Loucy (cell line): ENCODE measurements around the gene SEC16A.

ENCODE experiments used
- H2AFZ ChIP-seq: fragments of 200-600 bp; sonication (generic); 2 replicates; pipeline ENCODE4 v1.6.0; 2016; ENCODE audit warnings: antibody characterized with exemption, mild to moderate bottlenecking, low read length, moderate library complexity
- H3F3A ChIP-seq: fragments of 200-600 bp; 2 replicates; pipeline ENCODE4 v1.6.0; 2016; ENCODE audit warnings: antibody characterized with exemption, low read depth, mild to moderate bottlenecking
- H3K27me3 ChIP-seq: fragments of 200-600 bp; sonication (generic); 2 replicates; pipeline ENCODE4 v1.6.1; 2014; ENCODE audit warnings: low read length, mild to moderate bottlenecking; ENCODE audit not compliant: insufficient read depth, poor library complexity, severe bottlenecking
- H3K36me3 ChIP-seq: fragments of 200-600 bp; sonication (generic); 2 replicates; pipeline ENCODE4 v1.6.1; 2016; ENCODE audit warnings: low read length; ENCODE audit not compliant: insufficient read depth
- H3K4me1 ChIP-seq: fragments of 200-600 bp; sonication (generic); 2 replicates; pipeline ENCODE4 v1.5.1; 2014; ENCODE audit warnings: low read length, mild to moderate bottlenecking; ENCODE audit not compliant: insufficient read depth, poor library complexity, severe bottlenecking
- H3K4me2 ChIP-seq: fragments of 200-600 bp; sonication (generic); 2 replicates; pipeline ENCODE4 v1.6.0; 2014; ENCODE audit warnings: antibody characterized with exemption, low read length, low read depth, mild to moderate bottlenecking; ENCODE audit not compliant: poor library complexity, severe bottlenecking
- H3K4me3 ChIP-seq: fragments of 200-600 bp; sonication (generic); 2 replicates; pipeline ENCODE4 v1.5.1; 2014; ENCODE audit warnings: low read length, mild to moderate bottlenecking, mixed read lengths; ENCODE audit not compliant: poor library complexity, severe bottlenecking
- H3K79me2 ChIP-seq: fragments of 200-600 bp; sonication (generic); 2 replicates; pipeline ENCODE4 v1.6.1; 2014; ENCODE audit warnings: low read length; ENCODE audit not compliant: insufficient read depth
- H3K9ac ChIP-seq: fragments of 200-600 bp; sonication (generic); 2 replicates; pipeline ENCODE4 v1.6.0; 2014; ENCODE audit warnings: mild to moderate bottlenecking, low read depth, low read length, moderate library complexity; ENCODE audit not compliant: poor library complexity, severe bottlenecking
- H3K9me2 ChIP-seq: fragments of 200-600 bp; sonication (generic); replicated peaks from 2 replicates; pipeline ENCODE4 v1.6.1; 2016; ENCODE audit warnings: low read depth, low read length, mixed read lengths
- H3K9me3 ChIP-seq: fragments of 200-600 bp; sonication (generic); 2 replicates; pipeline ENCODE4 v1.6.1; 2014; ENCODE audit warnings: mild to moderate bottlenecking, antibody characterized with exemption, low read length, low read depth; ENCODE audit not compliant: insufficient read depth
- H4K20me1 ChIP-seq: fragments of 200-600 bp; sonication (generic); 2 replicates; pipeline ENCODE4 v1.6.0; 2014; ENCODE audit warnings: antibody characterized with exemption, low read length, mild to moderate bottlenecking; ENCODE audit not compliant: insufficient read depth, poor library complexity, severe bottlenecking
- EZH2phosphoT487 ChIP-seq: fragments of 200-600 bp; IDR thresholded peaks from 2 replicates; pipeline ENCODE4 v1.6.1; 2018; ENCODE audit warnings: antibody characterized with exemption, mild to moderate bottlenecking, moderate library complexity, borderline replicate concordance
- TF ChIP-seq, protein P1 (sequence below): fragments of 200-600 bp; sonication (generic); conservative IDR thresholded peaks from 2 replicates; pipeline ENCODE4 v1.5.1; 2014; ENCODE audit warnings: mild to moderate bottlenecking, antibody characterized with exemption, low read length

SEC16A gene

DNA sequence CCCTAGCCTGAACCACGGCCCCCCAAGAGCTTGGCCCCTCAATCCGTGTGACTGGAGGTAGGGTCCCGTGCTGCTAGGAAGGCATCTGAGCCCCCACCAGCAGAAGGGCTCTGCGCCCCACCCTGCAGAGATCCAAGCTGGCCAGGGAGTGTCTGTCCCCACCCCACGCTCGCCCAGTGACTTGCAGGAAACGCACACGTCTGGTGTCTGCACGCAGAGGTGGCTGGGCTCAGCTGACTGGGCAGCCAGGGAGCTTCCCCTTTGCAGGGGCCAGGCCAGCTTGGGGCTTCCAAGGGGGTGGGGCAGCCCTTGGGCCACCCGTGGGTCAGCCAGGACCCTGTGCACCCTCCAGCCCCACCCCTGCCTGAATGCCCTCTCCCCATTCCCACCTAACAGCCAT is 38.7 kb upstream of the SEC16A start:
- H3K4me2 ChIP-seq: no peak overlapping the region
- no peaks in the 10 kb centered on the region; the same call in 1 of the 2 replicates for H3K36me3 ChIP-seq

DNA sequence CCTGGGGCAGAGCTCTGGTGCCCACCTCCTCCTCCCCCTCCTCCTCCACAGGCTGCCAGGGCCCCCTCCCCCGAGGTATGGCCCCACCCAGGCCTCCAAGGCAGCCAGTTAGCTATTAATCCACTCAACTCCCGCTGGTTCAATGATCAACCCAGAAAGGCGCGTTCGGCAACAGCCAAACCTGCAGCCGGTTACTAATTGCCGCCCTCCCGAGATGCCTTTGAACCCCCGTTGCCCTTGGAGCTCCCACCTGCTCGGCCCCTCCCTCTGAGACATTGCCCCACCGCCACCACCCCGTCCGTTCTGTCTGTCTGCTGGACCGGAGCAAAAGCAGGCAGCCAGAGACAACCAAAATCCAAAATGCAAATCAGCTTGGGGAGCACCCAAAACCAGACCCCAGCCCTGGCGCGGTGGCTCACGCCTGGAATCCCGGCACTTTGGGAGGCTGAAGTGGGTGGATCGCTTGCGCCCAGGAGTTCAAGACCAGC is 37.3 kb upstream of the SEC16A start:
- no peaks in the 10 kb centered on the region for H3K79me2 ChIP-seq
- no peak overlapping the region for H3K9ac ChIP-seq
- H3K9me3 ChIP-seq: no peaks in the 10 kb centered on the region
- H2AFZ ChIP-seq: no peak overlapping the region
- no peaks in the 10 kb centered on the region; the same call in 1 of the 2 replicates for H3K36me3 ChIP-seq
- H4K20me1 ChIP-seq: no peaks in the 10 kb centered on the region
- no peak overlapping the region for H3K4me3 ChIP-seq
- H3K4me1 ChIP-seq: no peaks in the 10 kb centered on the region
- H3K27me3 ChIP-seq: no peaks in the 10 kb centered on the region
- H3K4me2 ChIP-seq: no peak overlapping the region
- H3K9me2 ChIP-seq: no peaks in the 10 kb centered on the region
- TF ChIP-seq, protein P1, sequence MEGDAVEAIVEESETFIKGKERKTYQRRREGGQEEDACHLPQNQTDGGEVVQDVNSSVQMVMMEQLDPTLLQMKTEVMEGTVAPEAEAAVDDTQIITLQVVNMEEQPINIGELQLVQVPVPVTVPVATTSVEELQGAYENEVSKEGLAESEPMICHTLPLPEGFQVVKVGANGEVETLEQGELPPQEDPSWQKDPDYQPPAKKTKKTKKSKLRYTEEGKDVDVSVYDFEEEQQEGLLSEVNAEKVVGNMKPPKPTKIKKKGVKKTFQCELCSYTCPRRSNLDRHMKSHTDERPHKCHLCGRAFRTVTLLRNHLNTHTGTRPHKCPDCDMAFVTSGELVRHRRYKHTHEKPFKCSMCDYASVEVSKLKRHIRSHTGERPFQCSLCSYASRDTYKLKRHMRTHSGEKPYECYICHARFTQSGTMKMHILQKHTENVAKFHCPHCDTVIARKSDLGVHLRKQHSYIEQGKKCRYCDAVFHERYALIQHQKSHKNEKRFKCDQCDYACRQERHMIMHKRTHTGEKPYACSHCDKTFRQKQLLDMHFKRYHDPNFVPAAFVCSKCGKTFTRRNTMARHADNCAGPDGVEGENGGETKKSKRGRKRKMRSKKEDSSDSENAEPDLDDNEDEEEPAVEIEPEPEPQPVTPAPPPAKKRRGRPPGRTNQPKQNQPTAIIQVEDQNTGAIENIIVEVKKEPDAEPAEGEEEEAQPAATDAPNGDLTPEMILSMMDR: no peak
- TF ChIP-seq EZH2phosphoT487: no peak
- no peaks in the 10 kb centered on the region for H3F3A ChIP-seq

More for the DNA sequence above, 38.7 kb upstream of the SEC16A start:
- no peaks in the 10 kb centered on the region for H4K20me1 ChIP-seq
- no peak overlapping the region for H3K9ac ChIP-seq
- no peaks in the 10 kb centered on the region for H3K9me3 ChIP-seq
- no peaks in the 10 kb centered on the region for H3K4me1 ChIP-seq
- H2AFZ ChIP-seq: no peak overlapping the region
- no peaks in the 10 kb centered on the region for H3F3A ChIP-seq
- no peak for TF ChIP-seq EZH2phosphoT487
- TF ChIP-seq, protein P1: no peak
- H3K4me3 ChIP-seq: no peak overlapping the region
- H3K9me2 ChIP-seq: no peaks in the 10 kb centered on the region
- H3K79me2 ChIP-seq: no peaks in the 10 kb centered on the region
- H3K27me3 ChIP-seq: no peaks in the 10 kb centered on the region

DNA sequence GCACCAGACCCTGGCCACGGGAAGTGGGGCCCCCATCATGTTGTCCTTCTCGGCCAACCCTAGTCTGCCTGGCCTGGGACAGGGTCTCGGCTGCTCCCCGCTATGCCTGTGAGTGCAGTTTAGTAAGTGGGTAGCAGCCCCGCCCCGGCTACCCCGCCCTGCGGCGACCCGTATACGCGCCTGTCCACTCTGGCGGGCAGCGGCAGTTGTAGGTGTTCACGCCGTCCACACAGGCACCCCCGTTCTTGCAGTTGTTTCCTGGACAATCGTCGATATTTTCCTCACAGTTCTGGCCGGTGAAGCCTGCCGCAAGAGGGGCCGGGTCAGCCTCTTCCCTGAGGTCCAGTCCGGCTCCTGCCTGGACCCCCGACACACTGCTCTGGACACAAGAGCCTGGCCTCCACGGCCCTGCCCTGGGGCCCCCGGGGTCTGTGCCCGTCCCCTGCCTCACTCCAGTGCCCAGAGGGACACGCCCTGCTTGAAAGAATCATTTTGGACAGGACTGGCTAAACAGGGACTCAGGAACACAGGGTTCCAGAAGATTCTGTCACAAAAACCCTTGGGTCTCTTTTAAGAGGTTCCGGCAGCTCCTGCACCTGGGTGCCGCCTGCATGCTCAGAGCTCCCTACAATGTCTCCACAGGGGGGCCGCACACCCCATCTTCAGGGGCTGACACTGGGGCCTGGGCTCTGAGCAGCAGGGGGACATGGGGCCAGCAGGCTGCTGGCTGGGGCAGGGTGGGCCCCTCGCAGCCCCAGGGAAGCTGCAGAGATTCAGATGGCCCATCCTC is 36.6 kb upstream of the SEC16A start:
- TF ChIP-seq, protein P1: no peak
- TF ChIP-seq EZH2phosphoT487: no peak
- H3K9ac ChIP-seq: no peak overlapping the region

More for the DNA sequence above, 36.6 kb upstream of the SEC16A start:
- no peaks in the 10 kb centered on the region for H3F3A ChIP-seq
- H3K79me2 ChIP-seq: no peaks in the 10 kb centered on the region
- H4K20me1 ChIP-seq: no peaks in the 10 kb centered on the region
- H3K36me3 ChIP-seq: no peaks in the 10 kb centered on the region; the same call in 1 of the 2 replicates
- no peak overlapping the region for H3K4me2 ChIP-seq
- H3K27me3 ChIP-seq: no peaks in the 10 kb centered on the region
- H3K4me1 ChIP-seq: no peaks in the 10 kb centered on the region
- H3K4me3 ChIP-seq: no peak overlapping the region
- H3K9me2 ChIP-seq: no peaks in the 10 kb centered on the region
- no peak overlapping the region for H2AFZ ChIP-seq
- no peaks in the 10 kb centered on the region for H3K9me3 ChIP-seq
